A673 (cell line): ENCODE data around the gene KCNQ1.

Experiments used
- EZH2 ChIP-seq: fragments of 200-600 bp; sonication (generic); IDR thresholded peaks from 2 replicates; pipeline ENCODE4 v1.6.1; 2017; ENCODE audit warnings: borderline replicate concordance, low read depth, mild to moderate bottlenecking, mixed read lengths, antibody characterized with exemption, low read length; ENCODE audit not compliant: poor library complexity, severe bottlenecking
- TF ChIP-seq, protein P1 (sequence below): fragments of 300-800, 200-600 bp; sonication (generic); conservative IDR thresholded peaks from 2 replicates; pipeline ENCODE4 v1.5.1; 2017; ENCODE audit warnings: low read depth, mild to moderate bottlenecking, antibody characterized with exemption, low read length, moderate library complexity, mixed read lengths

DNA sequence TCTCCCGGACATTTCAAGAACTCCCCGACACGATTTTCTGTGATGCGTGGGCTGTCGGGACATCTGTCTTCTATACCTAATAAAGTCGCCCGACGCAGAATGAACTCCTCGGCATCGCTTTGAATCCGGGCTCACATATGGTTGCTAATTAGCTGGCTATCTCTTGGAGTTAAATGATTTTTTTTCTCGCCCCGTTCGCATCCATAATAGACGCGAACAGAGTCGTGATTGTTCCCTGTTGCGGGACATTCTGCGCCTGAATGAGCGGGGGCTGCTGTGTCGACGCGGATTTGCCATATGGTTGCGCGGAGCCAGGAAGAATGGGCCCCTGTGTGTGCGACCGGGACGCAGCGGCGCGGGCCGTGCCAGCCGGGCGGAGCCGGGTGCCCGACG, 424.3 kb downstream of the KCNQ1 start:
- TF ChIP-seq, protein P1, sequence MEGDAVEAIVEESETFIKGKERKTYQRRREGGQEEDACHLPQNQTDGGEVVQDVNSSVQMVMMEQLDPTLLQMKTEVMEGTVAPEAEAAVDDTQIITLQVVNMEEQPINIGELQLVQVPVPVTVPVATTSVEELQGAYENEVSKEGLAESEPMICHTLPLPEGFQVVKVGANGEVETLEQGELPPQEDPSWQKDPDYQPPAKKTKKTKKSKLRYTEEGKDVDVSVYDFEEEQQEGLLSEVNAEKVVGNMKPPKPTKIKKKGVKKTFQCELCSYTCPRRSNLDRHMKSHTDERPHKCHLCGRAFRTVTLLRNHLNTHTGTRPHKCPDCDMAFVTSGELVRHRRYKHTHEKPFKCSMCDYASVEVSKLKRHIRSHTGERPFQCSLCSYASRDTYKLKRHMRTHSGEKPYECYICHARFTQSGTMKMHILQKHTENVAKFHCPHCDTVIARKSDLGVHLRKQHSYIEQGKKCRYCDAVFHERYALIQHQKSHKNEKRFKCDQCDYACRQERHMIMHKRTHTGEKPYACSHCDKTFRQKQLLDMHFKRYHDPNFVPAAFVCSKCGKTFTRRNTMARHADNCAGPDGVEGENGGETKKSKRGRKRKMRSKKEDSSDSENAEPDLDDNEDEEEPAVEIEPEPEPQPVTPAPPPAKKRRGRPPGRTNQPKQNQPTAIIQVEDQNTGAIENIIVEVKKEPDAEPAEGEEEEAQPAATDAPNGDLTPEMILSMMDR: no peak
- no peak for TF ChIP-seq EZH2
